ENCODE data around the gene DOP1A.
"Not testable (repeated sequence)": the region's sequence is repeated elsewhere in the genome, so short reads cannot be mapped to it uniquely, and the experiment has no call there.

DOP1A gene

DNA sequence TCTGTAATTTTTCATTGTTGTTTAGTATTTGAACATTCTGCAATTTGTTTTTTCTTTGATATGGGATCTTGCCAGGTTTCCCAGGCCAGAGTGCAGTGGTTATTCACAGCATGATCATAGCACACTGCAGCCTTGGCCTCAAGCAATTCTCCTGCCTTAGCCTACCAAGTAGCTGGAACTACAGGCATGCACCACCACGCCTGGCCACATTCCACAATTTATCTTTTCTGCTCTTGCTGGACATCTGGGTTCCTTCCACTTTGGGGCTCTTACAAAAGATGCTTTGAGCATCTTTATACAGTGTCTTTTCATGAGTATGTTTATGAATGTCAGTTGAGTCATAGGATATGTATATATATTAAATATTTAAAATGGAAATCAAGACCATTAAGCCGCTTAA is 83.6 kb downstream of the DOP1A start:
- no peak for DNase-seq (ENCODE audit: low read depth)

DNA sequence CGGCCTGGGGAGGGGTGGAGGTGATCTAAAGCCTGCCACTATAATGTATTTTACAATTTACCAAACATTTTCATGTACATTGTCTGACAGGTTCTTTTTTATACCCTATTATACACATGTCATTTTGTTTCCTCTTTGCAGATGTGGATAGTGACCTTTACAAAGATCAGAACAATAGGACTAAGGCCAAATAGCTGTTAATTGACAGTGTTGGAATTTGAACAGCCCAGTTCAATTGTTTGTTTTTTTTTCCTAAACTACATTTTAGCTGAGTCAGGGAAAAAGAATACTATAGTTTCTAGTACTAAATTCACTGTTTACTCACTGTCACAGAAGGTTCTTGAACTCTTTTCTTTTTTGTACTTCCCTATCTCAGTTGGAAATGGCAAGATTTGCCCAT is 85.4 kb downstream of the DOP1A start:
- no peak for DNase-seq (ENCODE audit: low read depth)

DNA sequence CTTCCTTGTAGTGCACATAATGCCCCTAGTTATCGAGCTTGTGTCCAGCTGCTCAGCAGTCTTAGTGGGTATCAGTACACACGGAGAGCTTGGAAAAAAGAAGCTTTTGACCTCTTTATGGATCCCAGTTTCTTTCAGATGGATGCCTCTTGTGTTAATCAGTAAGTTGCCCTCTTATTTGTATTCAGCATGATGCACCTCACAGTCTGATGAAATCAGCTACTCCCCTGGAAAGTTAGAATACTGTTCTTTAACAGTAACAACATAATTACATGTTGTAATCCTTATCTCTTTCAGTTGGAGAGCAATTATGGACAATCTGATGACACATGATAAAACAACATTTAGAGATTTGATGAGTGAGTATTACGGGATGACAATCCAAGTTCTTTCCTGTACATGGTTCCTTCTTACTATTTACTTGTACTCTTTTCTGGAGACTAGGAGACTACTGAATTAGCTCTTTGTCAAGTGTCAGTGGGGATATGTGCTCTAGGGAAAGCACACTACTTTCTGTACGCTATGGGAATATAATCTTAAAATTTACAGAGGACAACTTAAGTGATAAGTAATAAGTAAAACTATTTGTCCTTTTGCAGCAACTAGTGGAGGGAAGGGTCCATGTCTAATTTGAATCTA is 86.5 kb downstream of the DOP1A start:
- DNase-seq (ENCODE audit: low read depth), result no peak

DNA sequence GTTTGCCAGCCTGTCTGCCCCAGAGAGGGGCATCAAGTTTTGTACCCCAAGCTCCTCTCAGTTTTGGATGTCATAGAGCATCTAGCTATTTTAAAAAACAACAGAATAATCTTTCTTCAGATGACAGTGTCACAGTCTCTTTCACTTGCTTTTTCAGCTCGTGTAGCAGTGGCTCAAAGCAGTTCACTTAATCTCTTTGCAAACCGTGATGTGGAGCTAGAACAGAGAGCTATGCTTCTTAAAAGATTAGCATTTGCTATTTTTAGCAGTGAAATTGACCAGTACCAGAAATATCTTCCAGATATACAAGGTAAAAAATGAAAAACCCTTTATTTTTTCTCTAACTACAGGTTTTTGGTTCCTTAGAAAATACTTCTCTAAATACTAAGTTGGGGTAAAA is 88.3 kb downstream of the DOP1A start:
- DNase-seq (ENCODE audit: low read depth), result no peak

GRCh38 chr6:83160167-83160566 is 92.7 kb downstream of the DOP1A start:
- DNase-seq (ENCODE audit: low read depth), result no peak

GRCh38 chr6:83167726-83168278 is 100.3 kb downstream of the DOP1A start:
- DNase-seq (ENCODE audit: low read depth), result no peak

- DNase-seq (ENCODE audit: low read depth), result no peak
These were observed 101.1 kb downstream of the DOP1A start for GRCh38 chr6:83168556-83168955.

DNA sequence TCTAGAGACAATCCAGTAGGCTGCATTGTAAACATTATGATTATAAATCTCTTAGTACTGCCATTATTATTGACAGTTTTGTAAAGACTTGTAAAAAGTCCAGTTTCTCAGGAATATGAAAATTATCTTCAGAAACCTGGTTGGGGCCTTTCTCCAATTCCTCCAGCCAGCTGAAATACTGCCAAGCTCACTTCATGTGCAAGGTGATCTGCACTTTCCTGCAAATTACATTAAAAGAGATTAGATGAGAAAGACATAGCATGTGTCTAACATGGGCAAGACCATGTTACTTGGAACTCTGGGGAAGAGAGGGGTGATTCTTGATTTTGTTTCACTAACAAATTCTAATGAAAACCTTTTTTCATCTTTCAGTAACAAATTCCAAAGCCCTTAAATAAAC is 101.6 kb downstream of the DOP1A start:
- DNase-seq (ENCODE audit: low read depth), result no peak

GRCh38 chr6:83169511-83169910 is 102.0 kb downstream of the DOP1A start:
- DNase-seq (ENCODE audit: low read depth), result no peak

GRCh38 chr6:83176246-83176645 is 108.8 kb downstream of the DOP1A start:
- no peak for DNase-seq (ENCODE audit: low read depth)

DNA sequence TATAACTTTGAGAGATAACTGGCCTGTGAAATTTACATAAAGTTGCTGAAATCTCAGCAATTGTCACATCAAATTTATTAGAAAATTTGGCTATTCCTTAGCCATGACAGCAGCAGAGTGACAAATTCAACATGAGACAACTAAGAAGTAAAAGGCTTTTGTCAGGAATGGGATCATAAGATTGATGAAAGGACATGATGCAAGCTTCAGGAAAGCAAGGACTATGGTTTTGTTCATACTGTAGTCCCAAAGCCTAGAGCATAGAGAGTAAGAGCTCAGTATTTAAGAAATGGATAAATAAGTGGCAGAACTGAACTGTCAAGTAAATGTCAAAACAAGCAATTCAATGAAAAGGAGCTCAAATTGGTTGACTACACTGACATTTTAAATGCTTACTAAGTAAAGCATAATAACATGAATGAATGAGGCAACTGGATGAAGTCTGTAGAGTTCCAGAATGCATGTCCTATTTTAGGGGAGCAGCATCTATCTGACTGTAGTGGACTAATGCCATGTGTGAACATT is 113.0 kb downstream of the DOP1A start:
- DNase-seq (ENCODE audit: low read depth), result no peak

GRCh38 chr6:83182114-83182513 is 114.6 kb downstream of the DOP1A start:
- DNase-seq (ENCODE audit: low read depth), result no peak

GRCh38 chr6:83183082-83183828 is 115.8 kb downstream of the DOP1A start:
- DNase-seq (ENCODE audit: low read depth), result no peak

GRCh38 chr6:83185096-83185495 is 117.6 kb downstream of the DOP1A start:
- DNase-seq (ENCODE audit: low read depth), result no peak

GRCh38 chr6:83188501-83188900 is 121.0 kb downstream of the DOP1A start:
- no peak for DNase-seq (ENCODE audit: low read depth)

- DNase-seq (ENCODE audit: low read depth), result no peak
These were observed 123.2 kb downstream of the DOP1A start for GRCh38 chr6:83190626-83191025.

GRCh38 chr6:83191974-83192373 is 124.5 kb downstream of the DOP1A start:
- DNase-seq (ENCODE audit: low read depth), result not testable (repeated sequence)

GRCh38 chr6:83192456-83192855 is 125.0 kb downstream of the DOP1A start:
- DNase-seq (ENCODE audit: low read depth), result no peak

DNA sequence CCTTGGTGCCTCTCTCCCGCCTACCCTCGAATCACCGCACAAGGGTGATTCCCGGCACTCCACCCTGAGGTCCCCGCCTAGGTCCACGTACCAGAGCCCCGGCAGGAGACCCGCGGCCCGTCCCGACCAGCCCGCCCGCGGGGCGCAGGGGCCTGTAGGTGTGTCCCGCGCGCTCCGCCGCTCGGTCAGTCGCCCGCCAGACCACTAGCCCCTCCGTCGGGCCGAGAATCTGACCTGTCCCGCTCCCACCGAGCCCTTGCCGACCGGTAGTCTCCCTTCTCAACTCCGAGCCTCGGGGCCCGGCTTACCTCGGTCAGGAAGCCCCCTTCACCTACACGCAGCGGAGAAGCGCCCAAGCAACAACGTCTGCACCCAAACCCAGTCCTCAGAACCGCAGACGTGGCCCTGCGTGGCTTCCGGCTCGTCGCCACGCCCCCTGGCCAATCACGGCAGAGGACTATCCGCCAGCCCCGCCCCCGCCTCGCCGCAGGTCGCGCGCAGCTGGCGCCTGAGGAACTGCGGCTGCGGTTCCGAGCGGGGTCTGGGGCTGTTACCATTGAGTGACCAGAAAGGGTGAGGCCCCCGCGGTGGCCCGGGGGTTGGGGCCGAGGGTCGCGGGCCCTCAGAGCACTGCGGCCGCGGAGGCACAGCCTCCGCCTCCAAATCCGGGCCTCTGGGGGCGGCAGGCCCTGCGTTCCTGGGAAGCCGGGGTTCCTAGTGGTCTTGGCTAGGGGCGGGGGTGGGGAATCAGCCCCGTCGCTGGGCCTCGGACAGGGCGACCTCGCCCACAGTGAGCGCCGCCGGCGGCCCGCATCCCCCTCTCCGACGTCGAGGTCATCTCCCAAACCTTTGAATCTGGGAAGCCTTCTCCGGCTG is 125.6 kb downstream of the DOP1A start, which contains the start of the genes PGM3 and RWDD2A:
PGM3 (minus strand) TSS at position 395 of the 876 bp plus-strand sequence. CDS start 2,253 bp downstream, outside the sequence.
RWDD2A (plus strand) TSS at position 487 of the 876 bp plus-strand sequence. CDS start 1,095 bp downstream, outside the sequence.
- peak; percentile 70 for DNase-seq (ENCODE audit: low read depth)

DNA sequence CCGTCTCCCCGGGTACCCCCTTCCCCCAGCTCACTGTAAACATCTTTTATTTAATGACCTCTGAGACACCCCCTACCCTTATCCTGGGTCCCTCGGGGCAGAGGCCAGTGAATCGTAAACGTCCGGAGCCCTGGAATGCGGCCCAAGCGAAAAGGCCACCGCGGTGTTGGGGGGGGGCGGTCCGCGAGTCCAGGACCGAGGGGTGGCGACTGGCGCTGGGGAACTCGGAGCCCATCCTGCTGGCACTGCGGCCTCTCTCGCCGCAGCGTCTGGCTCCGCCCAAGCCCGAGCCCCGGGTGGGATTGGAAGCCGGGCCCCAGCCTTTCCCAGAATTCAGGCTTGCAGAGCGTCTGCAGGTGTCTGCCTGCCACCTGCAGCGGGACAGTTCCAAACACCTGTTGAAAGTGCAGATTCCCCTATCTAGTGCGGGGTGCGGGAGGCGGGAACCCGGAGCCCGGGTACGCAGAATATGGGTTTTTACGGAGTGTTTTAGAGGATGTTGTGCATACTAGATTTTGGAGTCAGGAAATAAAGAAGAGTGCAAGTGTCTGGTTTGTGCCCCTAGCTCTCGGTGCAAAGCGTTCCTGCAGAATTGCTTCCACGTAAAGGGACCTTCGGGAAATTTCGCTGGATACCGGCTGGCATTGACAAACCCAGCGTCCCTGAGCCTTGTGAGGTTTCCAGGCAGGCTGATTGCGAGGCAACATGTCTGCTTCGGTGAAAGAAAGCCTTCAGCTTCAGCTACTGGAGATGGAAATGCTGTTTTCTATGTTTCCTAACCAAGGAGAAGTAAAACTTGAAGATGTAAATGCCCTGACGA is 126.5 kb downstream of the DOP1A start:
- DNase-seq (ENCODE audit: low read depth), result peak; percentile 2

Measured in stimulated activated CD8-positive, alpha-beta memory T cell treated with anti-CD3 and anti-CD28 coated beads, Interleukin-15, amount 100 ng/mL, for 24 hours (primary cell).